ENCODE measurements around the gene ANKDD1B. TPM values are rescaled to one million over a fixed set of nuclear protein-coding genes. Genes with fewer than 3 reads are reported as not detected.

The ANKDD1B gene
- total and polyA plus RNA-seq, 9 of the 15 experiments (the other 6 are each of a cell fraction or from before 2014, with no cell fraction given): 0.04 to 0.29 (median 0.18) TPM; not detected in 1

DNA sequence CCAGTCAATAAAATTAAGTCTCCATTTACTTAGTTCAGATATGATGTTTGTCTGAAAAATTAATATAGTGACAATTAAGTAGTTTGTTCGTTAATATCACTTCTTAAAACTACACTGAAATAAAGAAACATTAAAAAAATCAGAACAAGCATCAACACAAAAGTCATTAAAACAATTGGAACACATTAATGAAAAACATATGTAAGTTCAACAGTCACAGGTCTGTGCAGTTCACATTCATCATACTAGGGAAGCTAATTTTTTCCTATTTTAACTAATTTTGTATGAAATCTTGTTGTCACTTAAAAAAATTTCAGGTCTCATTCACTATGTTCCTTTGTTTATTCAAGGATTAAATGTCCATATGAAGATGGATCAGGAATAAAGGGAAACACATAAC, 83.5 kb downstream of the ANKDD1B start:
- intact Hi-C loops (cut with micrococcal nuclease) (no loop called here), in situ Hi-C loops (cut with MboI) (no loop called here)
- no peak for TF ChIP-seq SMARCC2 (IDR thresholded peaks at IDR 0.05; ENCODE audit: low read depth)
- no peak for TF ChIP-seq FUS (optimal IDR thresholded peaks at IDR 0.05; ENCODE audit: low read depth, low read length)
- TF ChIP-seq DDX20 (tag; IDR thresholded peaks at IDR 0.05; ENCODE audit: low read depth): no peak
- no peak for TF ChIP-seq TARDBP (IDR thresholded peaks at IDR 0.05)
- no peak for TF ChIP-seq KLF13 (tag; IDR thresholded peaks at IDR 0.05; ENCODE audit: borderline replicate concordance, low read depth)
- Histone ChIP-seq H3K9me1 (ENCODE audit: control insufficient read depth, insufficient read depth, low read length) (no peaks in the 10 kb centered on the region), H2AFZ (ENCODE audit: low read depth, low read length) (no peak overlapping the region), H3K9ac (ENCODE audit: insufficient read depth in 1 of 2, low read depth in 2 of 2, low read length in 2 of 2) (0 out of 4 replicates have a peak overlapping the region, but pooled peaks of 1 of the 2 experiments have one; percentile 46), H3K4me1 (replicated peaks in 1 of 2; ENCODE audit: control insufficient read depth in 2 of 2, insufficient read depth in 2 of 2, low read length in 2 of 2) (no peaks in the 10 kb centered on the region; a peak in 1 of 5 replicates), H3K36me3 (ENCODE audit: control insufficient read depth, insufficient read depth, low read length) (peaks cover 45% of the 10 kb centered on the region), H3K9me3 (replicated peaks; ENCODE audit: control insufficient read depth, insufficient read depth, low read depth, low read length) (no peaks in the 10 kb centered on the region), H3K27ac (ENCODE audit: extremely low read depth, low read depth, low read length) (no peak overlapping the region), H3K4me3 (no peak overlapping the region), H3K79me2 (ENCODE audit: control insufficient read depth, insufficient read depth, low read length) (peaks cover 12% of the 10 kb centered on the region; the same call in 2 of the 3 replicates), H3K27me3 (ENCODE audit: control insufficient read depth in 2 of 2, insufficient read depth in 2 of 2, low read length in 2 of 2) (no peaks in the 10 kb centered on the region), H4K20me1 (replicated peaks; ENCODE audit: control insufficient read depth, insufficient read depth, low read length) (no peaks in the 10 kb centered on the region), H3K4me2 (ENCODE audit: insufficient read depth, low read length) (no peak overlapping the region; the same call in 1 of the 2 replicates)
- POLR2A ChIA-PET: interaction anchor here (4.4 kb wide), 1 partner anchor 13 kb away, joined by 17 read pairs; no protein-coding TSS in a partner anchor
- no peak for FAIRE-seq
- CTCF ChIA-PET (ENCODE audit: low intra/inter-chr PET ratio): no interaction called here
- no peak for ATAC-seq
- no peak for DNase-seq (ENCODE audit: extremely low read depth in 1 of 4, low spot score in 3 of 4)
- no TSS peak for BruUV-seq (replicated peaks)
- WGBS (ENCODE audit: insufficient coverage, low coverage, missing lambda C conversion rate): 78% methylated on average over 1 of the region's 1 CpG

Data from K562 (cell line).